ENCODE results near the gene PSME3IP1.

The PSME3IP1 gene

GRCh38 chr16:57125969-57126368 lies 59.9 kb downstream of the PSME3IP1 start:
- H3K9me2 ChIP-seq (replicated peaks; ENCODE audit: low read depth, low read length): no peaks in the 10 kb centered on the region
- no peaks in the 10 kb centered on the region for H3K9me3 ChIP-seq (ENCODE audit: insufficient read depth, low read depth, low read length)
- H3K4me3 ChIP-seq (ENCODE audit: low read length, poor library complexity, severe bottlenecking): no peak overlapping the region
- peaks cover 18% of the 10 kb centered on the region; the same call in 1 of the 2 replicates for H3K36me3 ChIP-seq (ENCODE audit: insufficient read depth, low read length)
- H3K4me1 ChIP-seq (ENCODE audit: insufficient read depth, low read length, poor library complexity, severe bottlenecking): peaks cover 16% of the 10 kb centered on the region
- no peak overlapping the region for H3K9ac ChIP-seq (ENCODE audit: low read depth, low read length, poor library complexity, severe bottlenecking)
- H4K20me1 ChIP-seq (ENCODE audit: insufficient read depth, low read length, poor library complexity, severe bottlenecking): no peaks in the 10 kb centered on the region
- H3K27me3 ChIP-seq (ENCODE audit: insufficient read depth, low read length, poor library complexity, severe bottlenecking): no peaks in the 10 kb centered on the region
- no peak overlapping the region for H2AFZ ChIP-seq (ENCODE audit: low read length)
- no peaks in the 10 kb centered on the region for H3F3A ChIP-seq (ENCODE audit: low read depth)
- no peaks in the 10 kb centered on the region for H3K79me2 ChIP-seq (ENCODE audit: insufficient read depth, low read length)
- TF ChIP-seq EZH2phosphoT487 (IDR thresholded peaks at IDR 0.05; ENCODE audit: borderline replicate concordance) (no peak), CTCF (conservative IDR thresholded peaks at IDR 0.05; ENCODE audit: low read length) (no peak)
- no peak overlapping the region for H3K4me2 ChIP-seq (ENCODE audit: low read depth, low read length, poor library complexity, severe bottlenecking)

- H3K9me3 ChIP-seq (ENCODE audit: insufficient read depth, low read depth, low read length): no peaks in the 10 kb centered on the region
- H3K4me1 ChIP-seq (ENCODE audit: insufficient read depth, low read length, poor library complexity, severe bottlenecking): peaks cover 12% of the 10 kb centered on the region
- no peak overlapping the region for H3K4me2 ChIP-seq (ENCODE audit: low read depth, low read length, poor library complexity, severe bottlenecking)
- H3K36me3 ChIP-seq (ENCODE audit: insufficient read depth, low read length): peaks cover 21% of the 10 kb centered on the region; the same call in 1 of the 2 replicates
- H2AFZ ChIP-seq (ENCODE audit: low read length): no peak overlapping the region
- H3F3A ChIP-seq (ENCODE audit: low read depth): no peaks in the 10 kb centered on the region
- TF ChIP-seq EZH2phosphoT487 (IDR thresholded peaks at IDR 0.05; ENCODE audit: borderline replicate concordance) (no peak), CTCF (conservative IDR thresholded peaks at IDR 0.05; ENCODE audit: low read length) (no peak)
- H3K27me3 ChIP-seq (ENCODE audit: insufficient read depth, low read length, poor library complexity, severe bottlenecking): no peaks in the 10 kb centered on the region
- no peaks in the 10 kb centered on the region for H3K79me2 ChIP-seq (ENCODE audit: insufficient read depth, low read length)
- H3K9ac ChIP-seq (ENCODE audit: low read depth, low read length, poor library complexity, severe bottlenecking): no peak overlapping the region
- no peaks in the 10 kb centered on the region for H4K20me1 ChIP-seq (ENCODE audit: insufficient read depth, low read length, poor library complexity, severe bottlenecking)
- H3K9me2 ChIP-seq (replicated peaks; ENCODE audit: low read depth, low read length): no peaks in the 10 kb centered on the region
- no peak overlapping the region for H3K4me3 ChIP-seq (ENCODE audit: low read length, poor library complexity, severe bottlenecking)
These were observed 60.5 kb downstream of the PSME3IP1 start for GRCh38 chr16:57125376-57125775.

GRCh38 chr16:57123974-57124674 lies 61.7 kb downstream of the PSME3IP1 start:
- Histone ChIP-seq H3K27me3 (ENCODE audit: insufficient read depth, low read length, poor library complexity, severe bottlenecking) (no peaks in the 10 kb centered on the region), H3K4me2 (ENCODE audit: low read depth, low read length, poor library complexity, severe bottlenecking) (no peak overlapping the region), H3K4me3 (ENCODE audit: low read length, poor library complexity, severe bottlenecking) (no peak overlapping the region), H3K9me3 (ENCODE audit: insufficient read depth, low read depth, low read length) (no peaks in the 10 kb centered on the region), H3K79me2 (ENCODE audit: insufficient read depth, low read length) (no peaks in the 10 kb centered on the region), H3K9ac (ENCODE audit: low read depth, low read length, poor library complexity, severe bottlenecking) (no peak overlapping the region), H3K4me1 (ENCODE audit: insufficient read depth, low read length, poor library complexity, severe bottlenecking) (peaks cover 7% of the 10 kb centered on the region), H3K9me2 (replicated peaks; ENCODE audit: low read depth, low read length) (no peaks in the 10 kb centered on the region), H3F3A (ENCODE audit: low read depth) (no peaks in the 10 kb centered on the region), H3K36me3 (ENCODE audit: insufficient read depth, low read length) (peaks cover 25% of the 10 kb centered on the region; the same call in 1 of the 2 replicates), H4K20me1 (ENCODE audit: insufficient read depth, low read length, poor library complexity, severe bottlenecking) (no peaks in the 10 kb centered on the region), H2AFZ (ENCODE audit: low read length) (no peak overlapping the region)
- no peak for TF ChIP-seq EZH2phosphoT487 (IDR thresholded peaks at IDR 0.05; ENCODE audit: borderline replicate concordance)
- no peak for TF ChIP-seq CTCF (conservative IDR thresholded peaks at IDR 0.05; ENCODE audit: low read length)
